Fibroblast of villous mesenchyme (primary cell): ENCODE data around the gene PIK3C2G. TPM values are rescaled to one million over a fixed set of nuclear protein-coding genes. Genes with fewer than 3 reads are reported as not detected.
A peak's percentile ranks its signal among the peaks of the same experiment; 100 is the strongest.

Source experiments
- DNase-seq: peaks from one replicate; pipeline ENCODE4 v3.0.0-alpha.2; 2010; ENCODE audit warnings: low read depth
- H3K4me3 ChIP-seq: 2 replicates; pipeline ENCODE4 v1.5.1; 2011; ENCODE audit warnings: low read depth, mild to moderate bottlenecking, low read length
- total RNA-seq: library from RNA; depleted of rRNA; stranded (reverse); fragments of >200 nt; gene quantifications from 2 replicates; pipeline ENCODE4 v1.2.3, GENCODE V29; 2012
- TF ChIP-seq, protein P1 (sequence below): IDR thresholded peaks from 2 replicates; pipeline ENCODE4 v1.5.1; 2012; ENCODE audit warnings: low read depth, mild to moderate bottlenecking, low read length; ENCODE audit not compliant: insufficient read depth

PIK3C2G gene
- total RNA-seq, 1 donor, result not detected

DNA sequence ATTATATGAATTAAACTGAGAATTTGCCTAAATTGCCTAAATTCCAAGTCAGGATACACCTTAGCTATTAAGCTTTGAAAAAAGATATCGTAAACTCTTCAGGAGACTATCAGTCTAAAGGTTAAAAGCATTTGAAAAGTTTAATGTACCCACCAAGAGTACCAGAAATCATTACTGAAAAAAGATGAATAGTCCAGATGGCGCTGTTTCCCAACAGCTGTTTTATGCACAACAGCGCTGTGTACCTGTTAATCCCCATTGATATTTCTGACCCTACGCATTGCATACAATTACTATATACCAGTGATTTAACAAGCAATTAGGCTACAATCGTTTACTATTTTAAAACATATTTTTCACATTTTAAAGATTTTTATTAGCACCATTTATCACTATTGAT lies 291.5 kb downstream of the PIK3C2G start:
- TF ChIP-seq, protein P1, sequence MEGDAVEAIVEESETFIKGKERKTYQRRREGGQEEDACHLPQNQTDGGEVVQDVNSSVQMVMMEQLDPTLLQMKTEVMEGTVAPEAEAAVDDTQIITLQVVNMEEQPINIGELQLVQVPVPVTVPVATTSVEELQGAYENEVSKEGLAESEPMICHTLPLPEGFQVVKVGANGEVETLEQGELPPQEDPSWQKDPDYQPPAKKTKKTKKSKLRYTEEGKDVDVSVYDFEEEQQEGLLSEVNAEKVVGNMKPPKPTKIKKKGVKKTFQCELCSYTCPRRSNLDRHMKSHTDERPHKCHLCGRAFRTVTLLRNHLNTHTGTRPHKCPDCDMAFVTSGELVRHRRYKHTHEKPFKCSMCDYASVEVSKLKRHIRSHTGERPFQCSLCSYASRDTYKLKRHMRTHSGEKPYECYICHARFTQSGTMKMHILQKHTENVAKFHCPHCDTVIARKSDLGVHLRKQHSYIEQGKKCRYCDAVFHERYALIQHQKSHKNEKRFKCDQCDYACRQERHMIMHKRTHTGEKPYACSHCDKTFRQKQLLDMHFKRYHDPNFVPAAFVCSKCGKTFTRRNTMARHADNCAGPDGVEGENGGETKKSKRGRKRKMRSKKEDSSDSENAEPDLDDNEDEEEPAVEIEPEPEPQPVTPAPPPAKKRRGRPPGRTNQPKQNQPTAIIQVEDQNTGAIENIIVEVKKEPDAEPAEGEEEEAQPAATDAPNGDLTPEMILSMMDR, result peak; percentile 16
- DNase-seq, result no peak

GRCh38 chr12:18556161-18556560 lies 294.8 kb downstream of the PIK3C2G start:
- DNase-seq, result no peak
- TF ChIP-seq, protein P1, result no peak
- no peak overlapping the region for H3K4me3 ChIP-seq

More for the DNA sequence above, 291.5 kb downstream of the PIK3C2G start:
- H3K4me3 ChIP-seq, result no peak overlapping the region

DNA sequence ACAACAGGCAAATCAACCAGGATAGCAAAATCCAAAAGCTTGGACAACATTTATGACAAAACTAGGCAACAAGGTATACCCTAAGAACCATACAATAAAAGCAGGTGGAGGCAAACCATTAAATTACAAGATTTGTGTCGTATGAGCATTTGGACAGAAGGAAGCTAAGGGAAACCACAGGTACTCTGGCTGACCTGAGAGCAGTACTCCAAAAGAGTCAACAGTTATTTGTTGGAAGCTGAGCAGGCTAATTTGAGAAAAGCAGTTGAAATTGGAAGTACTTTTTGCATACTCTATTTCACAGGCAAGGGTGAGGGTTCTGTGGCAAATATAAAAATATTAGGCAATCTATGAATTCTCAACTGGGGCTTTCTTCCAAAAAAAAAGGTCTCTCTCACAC lies 297.9 kb downstream of the PIK3C2G start:
- DNase-seq, result no peak
- H3K4me3 ChIP-seq, result no peak overlapping the region
- TF ChIP-seq, protein P1, result no peak

DNA sequence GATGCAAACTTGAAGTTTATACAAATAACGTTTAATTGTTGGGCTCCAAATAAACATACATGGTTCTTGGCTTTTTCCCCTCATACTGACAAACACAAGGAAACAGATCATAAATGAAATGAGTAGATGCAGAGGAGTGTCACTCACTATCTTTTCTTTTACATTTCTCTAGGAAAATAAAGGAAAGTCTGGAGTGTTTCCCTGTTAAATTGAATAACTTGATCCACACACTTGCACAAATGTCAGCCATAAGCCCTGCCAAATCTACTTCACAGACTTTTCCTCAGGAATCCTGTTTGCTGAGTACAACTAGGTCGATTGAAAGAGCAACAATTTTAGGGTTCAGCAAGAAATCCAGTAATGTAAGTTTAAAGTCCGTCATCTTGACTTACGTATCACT lies 301.2 kb downstream of the PIK3C2G start:
- H3K4me3 ChIP-seq, result no peak overlapping the region
- peak; percentile 63 for DNase-seq
- TF ChIP-seq, protein P1, result no peak

GRCh38 chr12:18564306-18564705 lies 303.0 kb downstream of the PIK3C2G start:
- TF ChIP-seq, protein P1, result no peak
- no peak overlapping the region for H3K4me3 ChIP-seq
- no peak for DNase-seq

DNA sequence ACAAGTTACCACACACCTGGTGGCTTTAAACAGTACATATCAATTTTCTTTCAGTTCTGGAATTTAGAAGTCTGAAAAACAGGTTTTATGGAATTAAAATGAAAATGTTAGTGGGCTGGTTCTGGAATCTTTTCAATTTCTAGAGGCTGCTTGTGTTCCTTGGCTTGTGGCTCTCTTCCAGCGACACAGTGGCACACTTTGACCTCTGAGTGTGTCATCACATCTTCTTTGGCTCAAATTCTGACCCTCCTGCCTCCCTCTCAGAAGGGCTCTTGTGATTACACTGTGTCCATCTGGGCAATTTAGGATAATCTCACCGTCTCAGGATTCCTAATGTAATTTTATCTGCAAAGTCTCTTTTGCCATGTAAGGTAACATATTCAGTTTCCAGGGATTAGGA lies 306.5 kb downstream of the PIK3C2G start:
- TF ChIP-seq, protein P1, result no peak
- DNase-seq, result no peak
- H3K4me3 ChIP-seq, result no peak overlapping the region

DNA sequence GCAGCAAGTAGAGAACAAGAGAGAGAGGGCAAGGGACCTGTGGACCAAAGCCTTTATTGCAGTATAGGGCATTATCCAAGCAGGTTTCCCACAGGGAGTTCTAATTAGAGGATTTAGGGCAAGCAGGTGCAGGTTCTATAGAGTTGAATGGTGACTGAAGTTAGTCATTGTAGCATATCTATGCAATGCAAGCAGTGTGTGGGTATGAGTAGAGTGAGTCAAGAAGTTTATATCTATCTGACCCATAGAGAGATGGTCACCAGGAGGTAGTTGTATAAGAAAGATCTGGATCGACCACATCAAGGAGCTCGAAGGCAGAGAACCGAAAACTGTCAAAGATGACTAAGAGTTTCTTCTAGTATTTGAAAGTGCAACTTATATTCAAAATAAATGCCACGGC lies 309.2 kb downstream of the PIK3C2G start:
- H3K4me3 ChIP-seq, result no peak overlapping the region
- TF ChIP-seq, protein P1, result no peak
- no peak for DNase-seq
